ENCODE data around the gene FOXN3.
"Not testable (repeated sequence)": the region's sequence is repeated elsewhere in the genome, so short reads cannot be mapped to it uniquely, and the experiment has no call there.

Gene FOXN3

GRCh38 chr14:89298056-89298834, 118.8 kb downstream of the FOXN3 start:
- DNase-seq (ENCODE audit: extremely low spot score) = no peak
- TF ChIP-seq CTCF (IDR thresholded peaks at IDR 0.05; ENCODE audit: control extremely low read depth, extremely low read depth, low read depth, missing control alignments) = no peak
- ChIA-PET CTCF (no interaction called here), POLR2A (no interaction called here)

GRCh38 chr14:89296281-89296745, 120.7 kb downstream of the FOXN3 start:
- no peak for TF ChIP-seq CTCF (IDR thresholded peaks at IDR 0.05; ENCODE audit: control extremely low read depth, extremely low read depth, low read depth, missing control alignments)
- CTCF ChIA-PET = interaction anchor here (0.9 to 1.6 kb wide), 3 partner anchors 9 to 130 kb away, joined by 3 read pairs; no protein-coding TSS in a partner anchor
- DNase-seq (ENCODE audit: extremely low spot score) = no peak
- POLR2A ChIA-PET = no interaction called here

GRCh38 chr14:89294872-89295271, 122.2 kb downstream of the FOXN3 start:
- no peak for TF ChIP-seq CTCF (IDR thresholded peaks at IDR 0.05; ENCODE audit: control extremely low read depth, extremely low read depth, low read depth, missing control alignments)
- CTCF ChIA-PET = no interaction called here
- no peak for DNase-seq (ENCODE audit: extremely low spot score)
- POLR2A ChIA-PET = no interaction called here

GRCh38 chr14:89294469-89294868, 122.6 kb downstream of the FOXN3 start:
- CTCF ChIA-PET; POLR2A ChIA-PET; DNase-seq (ENCODE audit: extremely low spot score): not testable (repeated sequence)

GRCh38 chr14:89294060-89294459, 123.0 kb downstream of the FOXN3 start:
- DNase-seq (ENCODE audit: extremely low spot score) = no peak
- TF ChIP-seq CTCF (IDR thresholded peaks at IDR 0.05; ENCODE audit: control extremely low read depth, extremely low read depth, low read depth, missing control alignments) = no peak
- CTCF ChIA-PET = no interaction called here
- POLR2A ChIA-PET = no interaction called here

GRCh38 chr14:89293314-89293916, 123.6 kb downstream of the FOXN3 start:
- CTCF ChIA-PET = no interaction called here

More at GRCh38 chr14:89293314-89293916, 123.6 kb downstream of the FOXN3 start:
- TF ChIP-seq CTCF (IDR thresholded peaks at IDR 0.05; ENCODE audit: control extremely low read depth, extremely low read depth, low read depth, missing control alignments) = no peak
- POLR2A ChIA-PET = no interaction called here
- no peak for DNase-seq (ENCODE audit: extremely low spot score)
